RWPE1 (cell line): ENCODE results near the gene CFAP410.
"Not testable (repeated sequence)": the region's sequence is repeated elsewhere in the genome, so short reads cannot be mapped to it uniquely, and the experiment has no call there.

Source experiments
- CTCF ChIA-PET: fragments of 350-600 bp; sonication (Branson Sonifier 250); formaldehyde crosslinking; extraction: SDS; loops from one replicate; lab custom pipeline; 2021; lab: Yijun Ruan, JAX
- POLR2A ChIA-PET: fragments of 400-600 bp; formaldehyde crosslinking; extraction: SDS; loops from one replicate; lab custom pipeline; 2020; ENCODE audit warnings: antibody characterized with exemption; ENCODE audit not compliant: low non-redundant PET; lab: Yijun Ruan, JAX
- DNase-seq: peaks from one replicate; pipeline ENCODE4 v3.0.0; 2012; ENCODE audit warnings: low spot score
- H3K27ac ChIP-seq: fragments of 450-650 bp; 2 replicates; pipeline ENCODE4 v1.5.1; 2017
- CTCF ChIP-seq: fragments of 450-650 bp; conservative IDR thresholded peaks from 2 replicates; pipeline ENCODE4 v1.5.1; 2017; ENCODE audit warnings: low read depth, mild to moderate bottlenecking

Gene CFAP410

DNA sequence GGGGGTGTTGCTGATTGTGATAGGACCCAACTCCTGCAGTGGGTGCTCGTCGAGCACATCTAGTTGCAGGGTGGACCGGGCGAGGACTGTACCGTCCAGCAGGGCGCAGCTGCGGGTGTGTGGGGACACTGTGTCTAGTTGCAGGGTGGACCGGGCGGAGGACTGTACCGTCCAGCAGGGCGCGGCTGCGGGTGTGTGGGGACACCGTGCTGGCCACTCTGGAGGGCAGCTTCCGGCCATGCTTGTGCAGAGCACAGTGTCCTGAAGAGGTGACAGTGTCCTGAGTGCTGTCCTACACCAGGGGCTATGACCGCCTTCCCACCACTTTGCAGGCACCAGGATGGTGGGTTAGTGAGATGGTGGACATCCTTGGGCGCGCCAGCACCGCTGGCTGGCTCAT lies 9.7 kb upstream of the CFAP410 start:
- no peak for TF ChIP-seq CTCF
- no peak for DNase-seq
- POLR2A ChIA-PET: no interaction called here
- no peak overlapping the region for H3K27ac ChIP-seq
- CTCF ChIA-PET: no interaction called here

- H3K27ac ChIP-seq: no peak overlapping the region
- no peak for DNase-seq
- POLR2A ChIA-PET: no interaction called here
- TF ChIP-seq CTCF: no peak
- CTCF ChIA-PET: no interaction called here
Measured at GRCh38 chr21:44347911-44348451, 8.8 kb upstream of the CFAP410 start.

- DNase-seq: no peak
- TF ChIP-seq CTCF: no peak
- no peak overlapping the region for H3K27ac ChIP-seq
- POLR2A ChIA-PET: no interaction called here
- CTCF ChIA-PET: no interaction called here
Measured at GRCh38 chr21:44345495-44345894, 6.3 kb upstream of the CFAP410 start.

- no peak for TF ChIP-seq CTCF
- no peak for DNase-seq
- no peak overlapping the region for H3K27ac ChIP-seq
- ChIA-PET CTCF (no interaction called here), POLR2A (no interaction called here)
Measured at GRCh38 chr21:44344541-44345183, 5.5 kb upstream of the CFAP410 start.

DNA sequence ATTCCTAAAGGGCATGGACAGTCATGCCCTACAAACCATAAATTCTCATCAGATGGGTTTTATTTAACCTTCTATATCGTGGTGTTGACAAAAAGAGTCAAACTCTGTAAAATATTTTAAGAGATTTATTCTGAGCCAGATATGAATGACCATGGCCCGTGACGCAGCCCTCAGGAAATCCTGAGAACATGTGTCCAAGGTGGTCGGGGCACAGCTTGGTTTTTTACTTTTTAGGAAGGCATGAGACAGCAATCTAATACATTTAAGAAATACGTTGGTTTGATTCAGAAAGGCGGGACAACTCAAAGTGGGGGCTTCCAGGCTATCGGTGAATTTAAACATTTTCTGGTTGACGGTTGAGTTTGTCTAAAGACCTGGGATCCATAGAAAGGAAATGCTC lies 3.8 kb upstream of the CFAP410 start:
- H3K27ac ChIP-seq, CTCF ChIA-PET, DNase-seq, POLR2A ChIA-PET: not testable (repeated sequence)

DNA sequence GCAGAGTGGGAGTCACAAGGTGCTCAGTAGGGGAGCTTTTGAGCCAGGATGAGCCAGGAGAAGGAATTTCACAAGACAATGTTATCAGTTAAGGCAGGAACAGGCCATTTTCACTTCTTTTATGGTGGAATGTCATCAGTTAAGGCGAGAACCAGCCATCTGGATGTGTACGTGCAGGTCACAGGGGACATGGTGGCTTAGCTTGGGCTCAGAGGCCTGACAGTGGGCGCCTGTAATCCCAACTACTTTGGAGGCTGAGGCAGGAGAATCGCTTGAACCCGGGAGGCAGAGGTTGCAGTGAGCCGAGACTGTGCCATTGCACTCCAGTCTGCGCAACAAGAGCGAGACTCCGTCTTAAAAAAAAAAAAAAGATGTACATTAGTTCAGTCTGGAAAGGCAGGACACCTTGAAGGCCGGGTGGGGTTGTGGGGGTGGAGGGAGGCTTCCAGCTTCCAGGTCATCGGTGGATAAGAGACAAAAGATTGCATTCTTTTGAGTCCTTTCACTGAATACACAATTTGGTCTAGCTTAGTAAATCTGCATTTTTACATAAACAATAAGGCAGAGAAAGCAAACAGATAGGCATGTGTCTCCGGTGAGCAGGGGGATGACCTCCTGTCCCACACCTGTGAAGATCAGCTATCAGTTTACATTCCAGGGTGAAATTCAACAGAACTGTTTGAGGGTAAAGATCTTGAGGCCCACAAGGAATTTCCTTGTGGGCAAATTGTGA lies 2.7 kb upstream of the CFAP410 start:
- H3K27ac ChIP-seq, CTCF ChIA-PET, DNase-seq, POLR2A ChIA-PET: not testable (repeated sequence)

GRCh38 chr21:44337941-44338895 lies 972 bp downstream of the CFAP410 start:
- CTCF ChIA-PET: interaction anchor here (0.7 to 1.0 kb wide), 2 partner anchors 35 to 165 kb away, joined by 3 read pairs; no protein-coding TSS in a partner anchor
- DNase-seq: peak; percentile 20
- no peak; the same call in 1 of the 2 replicates for TF ChIP-seq CTCF
- POLR2A ChIA-PET: no interaction called here
- H3K27ac ChIP-seq: peak overlapping the region; percentile 96
